Neural progenitor cell (in vitro differentiated cells): Measurements from ENCODE around the gene SOX5. TPM values are rescaled to one million over a fixed set of nuclear protein-coding genes. Genes with fewer than 3 reads are reported as not detected.
A peak's percentile ranks its signal among the peaks of the same experiment; 100 is the strongest.

Source experiments
- DNase-seq: peaks from one replicate; pipeline ENCODE4 v3.0.0-alpha.2; 2016; ENCODE audit warnings: low spot score
- H2AFZ ChIP-seq: fragments of 200-600 bp; sonication (generic); replicated peaks from 2 replicates; pipeline ENCODE4 v1.6.1; 2016; ENCODE audit warnings: antibody characterized with exemption
- H3F3A ChIP-seq: fragments of 200-600 bp; sonication (generic); 2 replicates; pipeline ENCODE4 v1.6.1; 2016; ENCODE audit warnings: antibody characterized with exemption, low read depth
- H3K27ac ChIP-seq: fragments of 200-600 bp; sonication (generic); 2 replicates; pipeline ENCODE4 v1.5.1; 2016; ENCODE audit warnings: mild to moderate bottlenecking
- H3K27me3 ChIP-seq: fragments of 200-600 bp; sonication (generic); 2 replicates; pipeline ENCODE4 v1.6.1; 2016; ENCODE audit warnings: mild to moderate bottlenecking, moderate library complexity
- H3K36me3 ChIP-seq: fragments of 200-600 bp; sonication (generic); 2 replicates; pipeline ENCODE4 v1.5.1; 2016
- H3K4me1 ChIP-seq: fragments of 200-600 bp; sonication (generic); 2 replicates; pipeline ENCODE4 v1.6.1; 2016; ENCODE audit warnings: mixed run types
- H3K4me2 ChIP-seq: fragments of 200-600 bp; sonication (generic); 2 replicates; pipeline ENCODE4 v1.6.1; 2016
- H3K4me3 ChIP-seq: fragments of 200-600 bp; sonication (generic); 2 replicates; pipeline ENCODE4 v1.5.1; 2016
- H3K79me2 ChIP-seq: fragments of 200-600 bp; sonication (generic); 2 replicates; pipeline ENCODE4 v1.6.1; 2016; ENCODE audit warnings: low read depth
- H3K9ac ChIP-seq: fragments of 200-600 bp; sonication (generic); 2 replicates; pipeline ENCODE4 v1.6.1; 2016
- H3K9me3 ChIP-seq: fragments of 200-600 bp; sonication (generic); 2 replicates; pipeline ENCODE4 v1.5.1; 2016; ENCODE audit warnings: low read depth
- H4K20me1 ChIP-seq: fragments of 200-600 bp; sonication (generic); 2 replicates; pipeline ENCODE4 v1.6.1; 2016; ENCODE audit warnings: low read depth
- H3K27ac Mint-ChIP-seq: 3 replicates; pipeline ENCODE4 v1.8.0; 2021; ENCODE audit warnings: mixed read lengths
- H3K27me3 Mint-ChIP-seq: 2 replicates; pipeline ENCODE4 v1.8.0; 2022; ENCODE audit warnings: low read depth, mild to moderate bottlenecking, inconsistent platforms, moderate library complexity, mixed read lengths; ENCODE audit not compliant: insufficient read depth
- H3K36me3 Mint-ChIP-seq: 3 replicates; pipeline ENCODE4 v1.8.0; 2021; ENCODE audit warnings: mixed read lengths
- H3K4me1 Mint-ChIP-seq: 3 replicates; pipeline ENCODE4 v1.8.0; 2021; ENCODE audit warnings: mixed read lengths
- H3K4me3 Mint-ChIP-seq: 3 replicates; pipeline ENCODE4 v1.8.0; 2021; ENCODE audit warnings: mild to moderate bottlenecking, moderate library complexity, mixed read lengths
- H3K9me3 Mint-ChIP-seq: 3 replicates; pipeline ENCODE4 v1.8.0; 2020; ENCODE audit warnings: mixed read lengths
- CTCF ChIP-seq: fragments of 200-600 bp; sonication (generic); IDR thresholded peaks from 2 replicates; pipeline ENCODE4 v1.5.1; 2017; ENCODE audit warnings: antibody characterized with exemption, mild to moderate bottlenecking
- EZH2 ChIP-seq: fragments of 200-600 bp; sonication (generic); IDR thresholded peaks from 2 replicates; pipeline ENCODE4 v1.6.1; 2017; ENCODE audit warnings: antibody characterized with exemption, mild to moderate bottlenecking, moderate library complexity
- EZH2phosphoT487 ChIP-seq: fragments of 200-600 bp; sonication (generic); IDR thresholded peaks from 2 replicates; pipeline ENCODE4 v1.6.1; 2017; ENCODE audit warnings: antibody characterized with exemption
- total RNA-seq: library from RNA; depleted of rRNA; stranded (reverse); fragments of >200 nt; gene quantifications from 2 replicates; pipeline ENCODE4 v1.2.3, GENCODE V29; 2015; ENCODE audit warnings: low replicate concordance

Gene SOX5
- total RNA-seq, 1 donor from 2014 or later: 79.5 TPM

- peaks cover 17% of the 10 kb centered on the region for H3K4me1 Mint-ChIP-seq
- no peaks in the 10 kb centered on the region for H3K27me3 ChIP-seq
These were observed 179.1 kb downstream of the SOX5 start for GRCh38 chr12:23770202-23770938.

GRCh38 chr12:23767834-23768233, 181.6 kb downstream of the SOX5 start:
- no peak overlapping the region for H3K27ac Mint-ChIP-seq
- Histone ChIP-seq H3K9me3 (no peaks in the 10 kb centered on the region), H4K20me1 (no peaks in the 10 kb centered on the region), H3F3A (peaks cover 17% of the 10 kb centered on the region), H3K4me1 (peaks cover 60% of the 10 kb centered on the region), H3K4me3 (no peak overlapping the region), H2AFZ (no peak overlapping the region), H3K4me2 (no peak overlapping the region), H3K27ac (peak overlapping the region; percentile 1), H3K9ac (no peak overlapping the region), H3K79me2 (peaks cover 55% of the 10 kb centered on the region), H3K36me3 (no peaks in the 10 kb centered on the region), H3K27me3 (no peaks in the 10 kb centered on the region)
- peaks cover 3% of the 10 kb centered on the region for H3K36me3 Mint-ChIP-seq
- no peaks in the 10 kb centered on the region for H3K27me3 Mint-ChIP-seq
- H3K9me3 Mint-ChIP-seq: no peaks in the 10 kb centered on the region
- no peak overlapping the region for H3K4me3 Mint-ChIP-seq
- DNase-seq: no peak
- no peak for TF ChIP-seq EZH2
- no peak for TF ChIP-seq CTCF
- TF ChIP-seq EZH2phosphoT487: no peak
- peaks cover 17% of the 10 kb centered on the region for H3K4me1 Mint-ChIP-seq

More at GRCh38 chr12:23770202-23770938, 179.1 kb downstream of the SOX5 start:
- Mint-ChIP-seq H3K27ac (no peak overlapping the region), H3K36me3 (peaks cover 3% of the 10 kb centered on the region), H3K4me3 (no peak overlapping the region), H3K9me3 (no peaks in the 10 kb centered on the region), H3K27me3 (no peaks in the 10 kb centered on the region)
- no peak for DNase-seq
- no peak overlapping the region for H2AFZ ChIP-seq
- no peak overlapping the region for H3K4me3 ChIP-seq
- H3K79me2 ChIP-seq: peaks cover 37% of the 10 kb centered on the region
- TF ChIP-seq EZH2phosphoT487: no peak
- no peak for TF ChIP-seq CTCF
- TF ChIP-seq EZH2: no peak
- H3K27ac ChIP-seq: no peak overlapping the region
- H3F3A ChIP-seq: peaks cover 17% of the 10 kb centered on the region
- H3K9me3 ChIP-seq: no peaks in the 10 kb centered on the region
- H3K9ac ChIP-seq: no peak overlapping the region
- H3K4me1 ChIP-seq: peaks cover 56% of the 10 kb centered on the region
- no peaks in the 10 kb centered on the region for H3K36me3 ChIP-seq
- no peak overlapping the region for H3K4me2 ChIP-seq
- no peaks in the 10 kb centered on the region for H4K20me1 ChIP-seq

GRCh38 chr12:23763724-23764123, 185.7 kb downstream of the SOX5 start:
- Histone ChIP-seq H3K4me1 (peaks cover 59% of the 10 kb centered on the region), H3K9ac (no peak overlapping the region), H3K4me2 (no peak overlapping the region), H3K9me3 (no peaks in the 10 kb centered on the region), H3K79me2 (peaks cover 78% of the 10 kb centered on the region), H3K36me3 (no peaks in the 10 kb centered on the region), H3K27me3 (no peaks in the 10 kb centered on the region), H4K20me1 (no peaks in the 10 kb centered on the region), H3F3A (peaks cover 35% of the 10 kb centered on the region), H2AFZ (no peak overlapping the region), H3K4me3 (no peak overlapping the region), H3K27ac (peak overlapping the region; percentile 47)
- Mint-ChIP-seq H3K4me3 (no peak overlapping the region), H3K27ac (no peak overlapping the region), H3K9me3 (no peaks in the 10 kb centered on the region), H3K36me3 (peaks cover 12% of the 10 kb centered on the region), H3K27me3 (no peaks in the 10 kb centered on the region), H3K4me1 (peaks cover 25% of the 10 kb centered on the region)
- DNase-seq: no peak
- TF ChIP-seq CTCF (no peak), EZH2phosphoT487 (no peak), EZH2 (no peak)
